ENCODE results near the gene OR2A12. TPM values are rescaled to one million over a fixed set of nuclear protein-coding genes. Genes with fewer than 3 reads are reported as not detected.

OR2A12 gene
- polyA plus RNA-seq, 2 of the 4 experiments (the other 2 are of a cell fraction) = not detected

GRCh38 chr7:144100607-144101006, 14.5 kb downstream of the OR2A12 start:
- no peaks in the 10 kb centered on the region for H3K9me3 ChIP-seq
- FAIRE-seq = no peak
- WGBS (ENCODE audit: missing lambda C conversion rate) = 1% methylated on average over 3 of the region's 3 CpGs

GRCh38 chr7:144102041-144102440, 16.0 kb downstream of the OR2A12 start:
- TF ChIP-seq ZSCAN20 (CRISPR knock-in tag; IDR thresholded peaks at IDR 0.05) = no peak
- TF ChIP-seq PBX3 (IDR thresholded peaks at IDR 0.05) = no peak
- TF ChIP-seq HOXB13 (CRISPR knock-in tag; IDR thresholded peaks at IDR 0.05; ENCODE audit: low read depth) = no peak
- no peak for TF ChIP-seq HEYL (CRISPR knock-in tag; IDR thresholded peaks at IDR 0.05)
- no peak for TF ChIP-seq CBX8 (IDR thresholded peaks at IDR 0.05)
- TF ChIP-seq PHF8 (IDR thresholded peaks at IDR 0.05; ENCODE audit: borderline replicate concordance, low read depth) = no peak
- TF ChIP-seq KDM1A (IDR thresholded peaks at IDR 0.05; ENCODE audit: low read depth) = no peak
- TF ChIP-seq NPAS2 (CRISPR knock-in tag; IDR thresholded peaks at IDR 0.05; ENCODE audit: borderline replicate concordance) = no peak
- no peak for TF ChIP-seq REST (IDR thresholded peaks at IDR 0.05)
- no peak for TF ChIP-seq RARB (CRISPR knock-in tag; IDR thresholded peaks at IDR 0.05)
- no peak for TF ChIP-seq FOSB (CRISPR knock-in tag; IDR thresholded peaks at IDR 0.05)
- no peak for TF ChIP-seq GATA3 (IDR thresholded peaks at IDR 0.05; ENCODE audit: borderline replicate concordance)
- TF ChIP-seq EHMT2 (IDR thresholded peaks at IDR 0.05; ENCODE audit: low read depth) = no peak
- TF ChIP-seq TFCP2L1 (CRISPR knock-in tag; IDR thresholded peaks at IDR 0.05) = no peak
- no peak for TF ChIP-seq HDAC2 (IDR thresholded peaks at IDR 0.05)
- no peak overlapping the region for H3K4me3 ChIP-seq
- ChIA-PET CTCF (no interaction called here), POLR2A (no interaction called here)
- no peak overlapping the region for H3K4me2 ChIP-seq
- H3K4me1 ChIP-seq = no peaks in the 10 kb centered on the region
- DNase-seq (ENCODE audit: low read depth in 1 of 2, low spot score in 1 of 2) (no peak), ATAC-seq (no peak), FAIRE-seq (no peak)
- H3K9me3 ChIP-seq = no peaks in the 10 kb centered on the region
- H3K27ac ChIP-seq = no peak overlapping the region

More at GRCh38 chr7:144100607-144101006, 14.5 kb downstream of the OR2A12 start:
- ChIA-PET CTCF (no interaction called here), POLR2A (no interaction called here)
- Histone ChIP-seq H3K27ac (no peak overlapping the region), H3K4me2 (no peak overlapping the region), H3K4me1 (no peaks in the 10 kb centered on the region), H3K4me3 (no peak overlapping the region)
- no peak for DNase-seq (ENCODE audit: low read depth in 1 of 2, low spot score in 1 of 2)
- TF ChIP-seq GATA3 (IDR thresholded peaks at IDR 0.05; ENCODE audit: borderline replicate concordance) (no peak), NFE2L2 (conservative IDR thresholded peaks at IDR 0.05; ENCODE audit: low read length) (no peak), FOSB (CRISPR knock-in tag; IDR thresholded peaks at IDR 0.05) (no peak), TFCP2L1 (CRISPR knock-in tag; IDR thresholded peaks at IDR 0.05) (no peak), EHF (CRISPR knock-in tag; IDR thresholded peaks at IDR 0.05) (no peak), NR3C1 (IDR thresholded peaks at IDR 0.05) (no peak), KDM5A (IDR thresholded peaks at IDR 0.05) (no peak), CTCF (IDR thresholded peaks at IDR 0.05) (no peak), HDAC2 (IDR thresholded peaks at IDR 0.05) (no peak), ESRRA (IDR thresholded peaks at IDR 0.05; ENCODE audit: borderline replicate concordance, low read length) (no peak), CBX8 (IDR thresholded peaks at IDR 0.05) (no peak), POLR2AphosphoS2 (conservative IDR thresholded peaks at IDR 0.05; ENCODE audit: low read length) (no peak), ZC3H11A (IDR thresholded peaks at IDR 0.05) (no peak), SREBF2 (IDR thresholded peaks at IDR 0.05) (no peak), REST (IDR thresholded peaks at IDR 0.05) (no peak), CBX2 (IDR thresholded peaks at IDR 0.05; ENCODE audit: borderline replicate concordance, low read depth) (no peak)
- ATAC-seq = no peak

Data from A549 (cell line).